MG63 (cell line): ENCODE measurements around the gene EIF2AK2. TPM values are rescaled to one million over a fixed set of nuclear protein-coding genes. Genes with fewer than 3 reads are reported as not detected.

Source experiments
- DNase-seq: peaks from one replicate; pipeline ENCODE4 v3.0.0-alpha.2; 2020
- H3K27me3 ChIP-seq: fragments of 250-450 bp; sonication (Bioruptor Pico); 2 replicates; pipeline ENCODE4 v1.5.1; 2020; ENCODE audit warnings: mild to moderate bottlenecking, moderate library complexity
- H3K36me3 ChIP-seq: fragments of 250-450 bp; sonication (Bioruptor Pico); 2 replicates; pipeline ENCODE4 v1.5.1; 2020; ENCODE audit warnings: mild to moderate bottlenecking, moderate library complexity
- H3K4me3 ChIP-seq: fragments of 250-450 bp; sonication (Bioruptor Pico); 2 replicates; pipeline ENCODE4 v1.5.1; 2020; ENCODE audit warnings: mild to moderate bottlenecking, moderate library complexity
- H3K9me3 ChIP-seq: fragments of 250-450 bp; sonication (Bioruptor Pico); 2 replicates; pipeline ENCODE4 v1.5.1; 2020; ENCODE audit warnings: mild to moderate bottlenecking, moderate library complexity
- total RNA-seq: library from RNA; depleted of rRNA; stranded (reverse); fragments of >200 nt; shearing (Covaris generic); gene quantifications from 2 replicates; pipeline ENCODE4 v1.2.3, GENCODE V29; 2014; ENCODE audit warnings: low replicate concordance

The EIF2AK2 gene
- total RNA-seq, 1 experiment from 2014 or later, result 27.8 TPM

GRCh38 chr2:37181726-37182684 lies 25.2 kb upstream of the EIF2AK2 start:
- Histone ChIP-seq H3K27me3 (0 out of 2 replicates have a peak, but pooled peaks cover 3% of the 10 kb centered on the region), H3K4me3 (no peak overlapping the region), H3K36me3 (no peaks in the 10 kb centered on the region), H3K9me3 (no peaks in the 10 kb centered on the region)
- no peak for DNase-seq

GRCh38 chr2:37180640-37181039 lies 23.9 kb upstream of the EIF2AK2 start:
- H3K9me3 ChIP-seq, result no peaks in the 10 kb centered on the region
- no peak overlapping the region for H3K4me3 ChIP-seq
- no peak for DNase-seq
- no peaks in the 10 kb centered on the region for H3K36me3 ChIP-seq
- H3K27me3 ChIP-seq, result 0 out of 2 replicates have a peak, but pooled peaks cover 3% of the 10 kb centered on the region

- 0 out of 2 replicates have a peak, but pooled peaks cover 3% of the 10 kb centered on the region for H3K27me3 ChIP-seq
- no peaks in the 10 kb centered on the region for H3K36me3 ChIP-seq
- no peak overlapping the region for H3K4me3 ChIP-seq
- DNase-seq, result no peak
- no peaks in the 10 kb centered on the region for H3K9me3 ChIP-seq
Measured at GRCh38 chr2:37180006-37180639, 23.3 kb upstream of the EIF2AK2 start.

- no peaks in the 10 kb centered on the region for H3K27me3 ChIP-seq
- H3K36me3 ChIP-seq, result no peaks in the 10 kb centered on the region
- H3K9me3 ChIP-seq, result no peaks in the 10 kb centered on the region
Measured at GRCh38 chr2:37173741-37174140, 17.0 kb upstream of the EIF2AK2 start.

GRCh38 chr2:37171624-37171950 lies 14.8 kb upstream of the EIF2AK2 start:
- DNase-seq, result no peak
- H3K36me3 ChIP-seq, result no peaks in the 10 kb centered on the region
- no peaks in the 10 kb centered on the region for H3K9me3 ChIP-seq
- no peak overlapping the region for H3K4me3 ChIP-seq
- H3K27me3 ChIP-seq, result no peaks in the 10 kb centered on the region

More at GRCh38 chr2:37173741-37174140, 17.0 kb upstream of the EIF2AK2 start:
- no peak for DNase-seq
- no peak overlapping the region for H3K4me3 ChIP-seq

- H3K4me3 ChIP-seq, result no peak overlapping the region
- H3K36me3 ChIP-seq, result no peaks in the 10 kb centered on the region
- peaks cover 4% of the 10 kb centered on the region; the same call in 1 of the 2 replicates for H3K9me3 ChIP-seq
- H3K27me3 ChIP-seq, result no peaks in the 10 kb centered on the region
- peak; percentile 9 for DNase-seq
Measured at GRCh38 chr2:37168217-37168981, 11.6 kb upstream of the EIF2AK2 start.

GRCh38 chr2:37167636-37168180 lies 10.9 kb upstream of the EIF2AK2 start:
- H3K4me3 ChIP-seq, result no peak overlapping the region
- DNase-seq, result no peak
- H3K36me3 ChIP-seq, result no peaks in the 10 kb centered on the region
- no peaks in the 10 kb centered on the region for H3K27me3 ChIP-seq
- H3K9me3 ChIP-seq, result peaks cover 8% of the 10 kb centered on the region

GRCh38 chr2:37164757-37165156 lies 8.0 kb upstream of the EIF2AK2 start:
- no peak for DNase-seq
- Histone ChIP-seq H3K36me3 (no peaks in the 10 kb centered on the region), H3K4me3 (no peak overlapping the region), H3K27me3 (no peaks in the 10 kb centered on the region), H3K9me3 (peaks cover 10% of the 10 kb centered on the region)

GRCh38 chr2:37156071-37156856 lies 516 bp downstream of the EIF2AK2 start:
- peak; percentile 51 for DNase-seq
- peak overlapping the region; percentile 75 for H3K4me3 ChIP-seq
- H3K36me3 ChIP-seq, result peaks cover 22% of the 10 kb centered on the region
- no peaks in the 10 kb centered on the region for H3K27me3 ChIP-seq
- no peaks in the 10 kb centered on the region for H3K9me3 ChIP-seq

- no peak for DNase-seq
- no peaks in the 10 kb centered on the region for H3K9me3 ChIP-seq
- no peaks in the 10 kb centered on the region for H3K27me3 ChIP-seq
- peaks cover 22% of the 10 kb centered on the region for H3K36me3 ChIP-seq
- no peak overlapping the region for H3K4me3 ChIP-seq
Measured at GRCh38 chr2:37154785-37155184, 2.0 kb downstream of the EIF2AK2 start.

GRCh38 chr2:37153224-37153623 lies 3.6 kb downstream of the EIF2AK2 start:
- Histone ChIP-seq H3K9me3 (no peaks in the 10 kb centered on the region), H3K36me3 (peaks cover 35% of the 10 kb centered on the region), H3K27me3 (no peaks in the 10 kb centered on the region), H3K4me3 (no peak overlapping the region)
- no peak for DNase-seq

- Histone ChIP-seq H3K4me3 (no peak overlapping the region), H3K27me3 (no peaks in the 10 kb centered on the region), H3K9me3 (no peaks in the 10 kb centered on the region), H3K36me3 (peaks cover 56% of the 10 kb centered on the region)
- DNase-seq, result no peak
Measured at GRCh38 chr2:37149626-37150322, 7.0 kb downstream of the EIF2AK2 start.

GRCh38 chr2:37148325-37148724 lies 8.5 kb downstream of the EIF2AK2 start:
- Histone ChIP-seq H3K36me3 (peaks cover 50% of the 10 kb centered on the region), H3K9me3 (no peaks in the 10 kb centered on the region), H3K4me3 (no peak overlapping the region), H3K27me3 (no peaks in the 10 kb centered on the region)
- no peak for DNase-seq

GRCh38 chr2:37146062-37146461 lies 10.7 kb downstream of the EIF2AK2 start:
- no peak for DNase-seq

GRCh38 chr2:37143974-37144373 lies 12.8 kb downstream of the EIF2AK2 start:
- H3K36me3 ChIP-seq, result peaks cover 75% of the 10 kb centered on the region
- H3K27me3 ChIP-seq, result no peaks in the 10 kb centered on the region
- no peaks in the 10 kb centered on the region for H3K9me3 ChIP-seq
- DNase-seq, result no peak
- no peak overlapping the region for H3K4me3 ChIP-seq

More at GRCh38 chr2:37146062-37146461, 10.7 kb downstream of the EIF2AK2 start:
- no peak overlapping the region for H3K4me3 ChIP-seq
- peaks cover 64% of the 10 kb centered on the region for H3K36me3 ChIP-seq
- H3K27me3 ChIP-seq, result no peaks in the 10 kb centered on the region
- H3K9me3 ChIP-seq, result no peaks in the 10 kb centered on the region
